Measurements from ENCODE around the gene TUBGCP6.

DNA sequence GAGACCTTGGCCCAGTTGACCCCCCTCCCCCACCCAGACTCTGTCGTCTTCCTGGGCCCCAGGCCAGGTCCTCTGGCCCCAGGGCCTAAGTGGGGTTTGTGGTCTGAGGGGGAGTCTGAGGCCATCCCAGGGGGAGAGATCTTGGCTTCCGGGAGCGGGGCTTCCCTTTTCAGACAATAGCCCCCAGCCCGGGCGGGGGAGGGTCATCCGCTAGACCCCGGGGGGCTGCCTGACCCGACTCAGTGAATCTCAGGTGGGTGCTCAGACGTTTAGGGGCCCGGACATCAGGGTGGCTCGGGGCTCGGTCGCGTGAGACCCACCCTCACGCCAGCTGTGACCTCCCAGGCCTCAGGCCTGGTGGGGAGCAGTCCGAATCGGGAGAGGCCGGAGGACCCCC, 24.7 kb upstream of the TUBGCP6 start:
- TF ChIP-seq, protein P1, sequence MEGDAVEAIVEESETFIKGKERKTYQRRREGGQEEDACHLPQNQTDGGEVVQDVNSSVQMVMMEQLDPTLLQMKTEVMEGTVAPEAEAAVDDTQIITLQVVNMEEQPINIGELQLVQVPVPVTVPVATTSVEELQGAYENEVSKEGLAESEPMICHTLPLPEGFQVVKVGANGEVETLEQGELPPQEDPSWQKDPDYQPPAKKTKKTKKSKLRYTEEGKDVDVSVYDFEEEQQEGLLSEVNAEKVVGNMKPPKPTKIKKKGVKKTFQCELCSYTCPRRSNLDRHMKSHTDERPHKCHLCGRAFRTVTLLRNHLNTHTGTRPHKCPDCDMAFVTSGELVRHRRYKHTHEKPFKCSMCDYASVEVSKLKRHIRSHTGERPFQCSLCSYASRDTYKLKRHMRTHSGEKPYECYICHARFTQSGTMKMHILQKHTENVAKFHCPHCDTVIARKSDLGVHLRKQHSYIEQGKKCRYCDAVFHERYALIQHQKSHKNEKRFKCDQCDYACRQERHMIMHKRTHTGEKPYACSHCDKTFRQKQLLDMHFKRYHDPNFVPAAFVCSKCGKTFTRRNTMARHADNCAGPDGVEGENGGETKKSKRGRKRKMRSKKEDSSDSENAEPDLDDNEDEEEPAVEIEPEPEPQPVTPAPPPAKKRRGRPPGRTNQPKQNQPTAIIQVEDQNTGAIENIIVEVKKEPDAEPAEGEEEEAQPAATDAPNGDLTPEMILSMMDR (IDR thresholded peaks at IDR 0.05): no peak
- TF ChIP-seq SIN3A (IDR thresholded peaks at IDR 0.05; ENCODE audit: borderline replicate concordance, insufficient read depth, low read depth, low read length) (no peak), REST (IDR thresholded peaks at IDR 0.05; ENCODE audit: insufficient read depth in 1 of 2, low read depth in 2 of 2, low read length in 1 of 2) (no peak)
